GM18858 (cell line): ENCODE measurements around the gene ST6GALNAC2.
"Not testable (repeated sequence)": the region's sequence is repeated elsewhere in the genome, so short reads cannot be mapped to it uniquely, and the experiment has no call there.

Source experiments
- ATAC-seq: cut with Tn5 transposase; IDR thresholded peaks from one replicate; pipeline ENCODE4 v1.9.1; 2021; ENCODE audit not compliant: unreplicated experiment

The ST6GALNAC2 gene

GRCh38 chr17:76570877-76571471 lies 14.7 kb downstream of the ST6GALNAC2 start:
- no peak for ATAC-seq

GRCh38 chr17:76570457-76570856 lies 15.2 kb downstream of the ST6GALNAC2 start:
- ATAC-seq, result no peak

DNA sequence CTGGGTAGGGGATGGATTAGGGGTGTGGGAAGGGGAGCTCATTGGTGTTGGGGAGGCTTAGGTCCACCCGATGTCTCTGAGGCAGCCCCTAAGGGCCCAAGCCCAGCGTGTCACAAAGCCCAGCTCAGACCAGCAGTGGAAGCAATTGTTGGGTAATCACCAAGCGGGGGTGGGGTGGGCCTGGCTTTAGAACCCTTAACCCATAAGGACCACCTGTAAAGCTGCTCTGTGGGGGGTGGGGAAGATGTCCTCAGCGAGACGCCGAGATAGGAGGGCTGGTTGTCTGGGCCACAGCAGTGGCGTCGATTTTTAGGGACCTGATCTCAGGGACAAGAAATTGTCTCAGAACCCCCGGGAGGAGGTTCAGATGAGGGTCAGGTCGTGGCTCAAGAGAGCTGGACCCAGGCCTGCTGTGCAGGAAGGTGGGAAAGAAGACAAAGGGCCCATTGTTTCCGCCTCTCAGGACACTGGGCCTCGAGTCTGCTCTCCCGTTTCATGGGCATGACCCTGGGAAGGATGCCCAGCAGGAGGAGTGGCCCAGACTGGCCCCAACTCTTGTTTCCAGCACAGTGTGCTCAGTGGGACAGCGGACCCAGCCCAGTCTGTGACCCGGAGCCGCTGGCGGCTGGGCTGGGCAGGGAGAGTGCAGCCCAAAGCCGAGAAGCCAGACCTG lies 15.9 kb downstream of the ST6GALNAC2 start:
- ATAC-seq, result no peak

DNA sequence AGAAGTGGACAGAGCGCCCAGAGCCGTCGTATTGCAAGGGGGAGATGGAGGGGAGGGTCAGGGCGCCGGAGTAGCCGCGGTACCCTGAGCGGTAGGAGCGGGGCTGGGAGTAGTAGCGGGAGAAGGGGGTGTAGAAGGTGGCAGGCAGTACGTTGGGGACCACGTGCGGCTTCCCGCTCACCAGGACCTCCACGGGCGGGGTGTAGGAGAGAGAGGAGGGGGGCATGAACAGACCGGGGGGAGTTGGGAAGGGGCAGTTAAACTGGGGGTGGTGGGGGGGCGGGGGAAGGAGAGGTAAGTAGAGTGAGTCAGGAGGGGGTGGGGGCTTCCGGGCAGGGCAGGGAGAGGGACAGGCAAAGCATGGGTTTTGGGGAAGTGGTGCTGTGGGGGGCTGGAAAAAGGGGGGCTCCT lies 16.8 kb downstream of the ST6GALNAC2 start:
- no peak for ATAC-seq

- ATAC-seq, result no peak
Observed at GRCh38 chr17:76567634-76568432, 17.8 kb downstream of the ST6GALNAC2 start.

DNA sequence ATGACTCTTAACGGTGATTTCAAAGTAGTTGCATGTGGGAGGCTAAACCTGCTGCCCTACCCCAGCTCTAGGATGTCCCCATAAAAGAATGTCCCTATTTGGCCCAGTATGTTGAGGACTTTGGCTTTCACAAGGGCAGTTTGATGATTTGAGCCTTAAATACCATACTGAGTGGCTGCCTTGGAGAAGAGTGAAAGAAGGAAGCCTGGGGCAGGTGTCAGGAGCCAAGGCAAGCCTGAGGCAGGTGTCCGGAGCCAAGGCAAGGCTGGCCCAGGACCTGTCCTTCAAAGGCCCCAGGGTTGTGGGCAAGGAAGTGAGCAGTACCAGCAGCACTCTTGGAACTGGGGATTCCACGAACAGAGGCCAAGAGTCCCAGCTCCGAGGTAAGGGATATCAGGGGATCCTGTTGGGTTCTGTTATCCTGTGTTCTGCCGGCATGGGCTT lies 18.6 kb downstream of the ST6GALNAC2 start:
- no peak for ATAC-seq

GRCh38 chr17:76566613-76566943 lies 19.1 kb downstream of the ST6GALNAC2 start:
- no peak for ATAC-seq

GRCh38 chr17:76565728-76566612 lies 19.7 kb downstream of the ST6GALNAC2 start:
- no peak for ATAC-seq

- ATAC-seq, result not testable (repeated sequence)
Observed at GRCh38 chr17:76564991-76565727, 20.5 kb downstream of the ST6GALNAC2 start.

DNA sequence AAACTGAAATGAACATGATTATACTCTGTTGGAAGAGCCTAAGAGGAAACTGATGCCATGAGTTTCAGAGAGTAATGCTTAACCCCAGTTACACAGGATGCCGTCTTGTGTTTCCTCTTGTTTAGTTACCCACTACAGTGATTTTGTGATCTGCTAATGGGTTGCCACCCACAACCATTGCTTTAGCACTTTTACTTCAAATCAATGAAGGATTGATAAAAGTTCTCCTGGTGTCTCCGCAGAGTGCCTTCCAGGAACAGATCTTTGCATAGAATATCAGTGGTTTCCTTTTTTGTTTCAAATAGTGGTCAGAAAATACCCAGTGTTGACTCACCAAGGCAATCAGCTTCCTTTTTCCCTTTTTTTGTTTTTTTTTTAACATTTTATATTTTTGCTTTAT lies 22.3 kb downstream of the ST6GALNAC2 start:
- ATAC-seq, result not testable (repeated sequence)

GRCh38 chr17:76562734-76563148 lies 22.9 kb downstream of the ST6GALNAC2 start:
- ATAC-seq, result no peak

DNA sequence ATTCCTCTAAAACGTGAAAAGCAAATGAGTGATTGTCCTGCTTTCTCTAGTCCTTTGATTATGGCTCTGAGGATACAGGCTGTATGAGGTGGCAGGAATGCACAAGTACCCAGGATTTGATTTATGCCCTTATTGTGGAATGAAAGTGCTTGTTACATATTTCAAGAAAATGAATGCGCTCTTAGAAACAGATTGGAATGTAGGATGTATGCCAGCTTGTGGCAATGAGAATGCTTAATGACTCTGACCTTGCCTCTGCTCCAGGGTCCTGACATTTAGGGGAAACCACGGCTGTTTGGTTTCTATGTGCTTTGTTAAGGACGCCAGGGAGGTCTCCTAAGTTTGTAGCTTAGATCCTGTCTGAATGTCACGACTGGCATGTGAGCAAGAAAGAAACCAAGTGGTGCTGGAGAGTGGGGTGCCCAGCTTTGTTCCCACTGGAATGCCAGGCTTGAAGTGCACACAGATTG lies 23.8 kb downstream of the ST6GALNAC2 start:
- no peak for ATAC-seq

GRCh38 chr17:76561332-76561731 lies 24.3 kb downstream of the ST6GALNAC2 start:
- no peak for ATAC-seq

- ATAC-seq, result no peak
Observed at GRCh38 chr17:76560877-76561221, 24.8 kb downstream of the ST6GALNAC2 start.

DNA sequence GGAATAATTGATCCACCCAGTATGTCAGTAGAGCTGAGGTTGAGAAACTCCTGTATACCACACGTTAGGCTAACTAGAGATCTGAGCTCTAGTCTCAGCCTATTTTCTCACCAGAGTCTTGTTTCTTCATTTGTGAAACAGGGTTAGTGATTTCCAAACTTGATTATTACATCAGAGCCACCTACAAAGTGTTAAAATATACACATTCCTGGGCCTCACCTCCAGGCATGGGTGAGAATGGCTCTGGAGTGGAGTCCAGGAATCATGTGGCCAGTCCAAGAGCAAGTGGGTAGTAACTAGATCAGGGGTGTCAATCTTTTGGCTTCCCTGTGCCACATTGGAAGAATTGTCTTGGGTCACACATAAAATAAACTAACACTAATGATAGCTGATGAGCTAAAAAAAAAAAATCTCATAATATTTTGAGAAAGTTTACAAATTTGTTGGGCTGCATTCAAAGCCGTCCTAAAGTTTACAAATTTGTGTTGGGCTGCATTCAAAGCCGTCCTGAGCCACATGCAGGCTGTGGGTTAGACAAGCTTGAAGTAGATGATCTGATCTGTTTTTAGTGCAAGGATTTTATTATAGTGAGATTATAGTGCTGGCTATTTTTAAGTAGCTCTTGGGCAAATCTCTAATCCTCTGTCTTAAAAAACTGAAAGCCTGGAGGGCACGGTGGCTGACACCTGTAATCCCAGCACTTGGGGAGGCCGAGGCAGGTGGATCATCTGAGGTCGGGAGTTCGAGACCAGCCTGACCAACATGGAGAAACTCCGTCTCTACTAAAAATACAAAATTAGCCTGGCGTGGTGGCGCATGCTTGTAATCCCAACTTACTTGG lies 25.4 kb downstream of the ST6GALNAC2 start:
- ATAC-seq, result no peak

GRCh38 chr17:76559460-76559859 lies 26.2 kb downstream of the ST6GALNAC2 start:
- not testable (repeated sequence) for ATAC-seq

- ATAC-seq, result peak; percentile 19
Observed at GRCh38 chr17:76558198-76559095, 27.2 kb downstream of the ST6GALNAC2 start.
